ENCODE data around the gene STXBP4.

Gene STXBP4, protein sequence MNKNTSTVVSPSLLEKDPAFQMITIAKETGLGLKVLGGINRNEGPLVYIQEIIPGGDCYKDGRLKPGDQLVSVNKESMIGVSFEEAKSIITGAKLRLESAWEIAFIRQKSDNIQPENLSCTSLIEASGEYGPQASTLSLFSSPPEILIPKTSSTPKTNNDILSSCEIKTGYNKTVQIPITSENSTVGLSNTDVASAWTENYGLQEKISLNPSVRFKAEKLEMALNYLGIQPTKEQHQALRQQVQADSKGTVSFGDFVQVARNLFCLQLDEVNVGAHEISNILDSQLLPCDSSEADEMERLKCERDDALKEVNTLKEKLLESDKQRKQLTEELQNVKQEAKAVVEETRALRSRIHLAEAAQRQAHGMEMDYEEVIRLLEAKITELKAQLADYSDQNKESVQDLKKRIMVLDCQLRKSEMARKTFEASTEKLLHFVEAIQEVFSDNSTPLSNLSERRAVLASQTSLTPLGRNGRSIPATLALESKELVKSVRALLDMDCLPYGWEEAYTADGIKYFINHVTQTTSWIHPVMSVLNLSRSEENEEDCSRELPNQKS

DNA sequence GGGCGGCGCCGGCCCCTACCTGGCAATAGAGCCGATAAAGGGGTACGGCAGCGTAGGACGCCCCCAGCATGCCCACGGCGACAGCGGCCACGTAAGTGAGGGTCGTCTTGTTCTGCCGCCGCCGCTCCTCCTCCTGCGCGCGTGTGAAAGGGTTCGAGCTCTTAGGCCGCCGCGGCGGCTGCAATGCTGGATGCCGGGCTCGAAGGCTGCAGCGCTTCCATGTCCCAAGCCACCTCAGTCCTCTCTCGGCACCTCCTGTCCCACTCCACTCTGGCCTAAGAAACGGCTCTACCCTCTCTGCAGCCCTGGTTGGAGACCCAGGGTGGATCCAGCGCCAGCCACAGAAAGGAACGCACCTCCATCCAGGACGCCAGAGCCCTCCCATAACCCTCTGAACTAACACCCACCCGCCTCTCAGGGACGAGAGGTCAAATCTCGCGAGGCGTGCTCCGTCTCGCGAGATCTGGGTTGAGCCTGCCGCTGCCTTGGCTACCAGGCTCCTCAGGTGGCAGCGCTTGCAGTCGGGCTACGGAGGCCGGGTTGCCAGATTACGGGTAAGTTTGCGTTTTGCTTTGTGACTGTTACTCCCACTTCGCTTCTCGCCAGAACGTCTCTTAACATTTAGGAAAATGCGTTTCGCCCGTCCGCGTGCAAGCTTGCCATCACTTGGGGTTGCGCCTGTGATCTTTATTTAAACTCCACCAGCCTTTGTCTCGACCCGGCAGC, at the start of gene STXBP4, which contains the start of gene COX11:
STXBP4 (plus strand) TSS at position 504 of the 726 bp plus-strand sequence. CDS start 17,455 bp downstream, outside the sequence.
COX11 (minus strand) TSS at position 393 of the 726 bp plus-strand sequence; CDS start at position 385, 8 bp downstream.
- peak; percentile 94 for DNase-seq

- DNase-seq = no peak
Observed at GRCh38 chr17:54919425-54919824, 49.1 kb upstream of the STXBP4 start.

DNA sequence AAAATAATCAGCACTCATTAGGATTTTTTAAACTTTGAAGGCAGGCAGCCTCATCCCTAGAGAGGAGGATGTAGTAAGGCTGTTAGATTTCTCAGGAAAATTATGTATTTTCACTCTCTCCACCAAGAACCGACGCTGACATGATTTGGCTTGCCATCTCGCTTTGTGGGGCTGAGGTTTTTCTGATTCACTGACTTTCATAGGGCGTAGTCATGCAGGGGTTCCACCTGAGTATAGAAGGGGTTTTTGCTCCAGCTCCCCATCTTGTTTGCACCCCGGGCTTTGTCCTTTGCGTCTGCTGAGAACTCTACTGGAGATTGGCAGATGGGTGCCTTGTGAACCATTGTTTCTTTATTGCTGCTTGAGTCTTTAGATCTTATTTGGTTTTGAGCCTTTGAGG, 47.7 kb upstream of the STXBP4 start:
- DNase-seq = no peak

DNA sequence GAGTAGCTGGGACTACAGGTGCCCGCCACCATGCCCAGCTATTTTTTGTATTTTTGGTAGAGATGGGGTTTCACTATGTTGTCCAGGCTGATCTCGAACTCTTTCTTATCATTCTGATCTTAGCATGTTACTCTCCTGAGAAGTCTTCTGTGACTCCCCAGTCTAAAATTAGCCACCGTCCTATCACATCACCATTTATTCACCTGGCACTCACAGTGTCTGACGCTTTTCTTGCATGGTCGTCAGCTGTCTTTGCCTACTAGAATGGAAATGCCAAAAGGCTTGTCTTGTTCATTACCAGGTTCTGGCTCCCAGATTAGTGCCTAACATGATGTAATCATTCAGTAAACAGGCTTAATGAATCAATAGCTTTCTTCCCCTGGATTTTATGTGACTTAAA, 44.2 kb upstream of the STXBP4 start:
- DNase-seq = no peak

DNA sequence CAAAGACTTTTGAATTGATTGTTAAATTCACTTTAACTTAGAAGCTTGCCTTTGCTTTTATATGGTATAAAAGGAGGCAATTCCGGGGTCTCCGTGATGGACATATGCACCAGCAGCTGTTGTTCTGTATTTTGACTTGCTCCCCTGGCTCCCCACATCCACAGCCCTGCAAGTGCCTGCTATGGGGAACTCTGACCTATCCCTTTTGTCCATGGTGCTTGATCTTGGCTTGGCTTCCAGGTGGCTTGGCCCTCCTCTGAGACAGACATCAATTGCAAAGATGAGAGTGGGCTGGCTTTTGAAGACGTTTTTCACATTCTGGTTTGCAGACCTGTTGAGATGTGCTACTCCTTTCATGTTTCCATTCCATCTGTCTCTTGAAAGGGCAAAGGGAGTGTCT, 41.0 kb upstream of the STXBP4 start:
- no peak for DNase-seq

- no peak for DNase-seq
Observed at GRCh38 chr17:54932711-54933110, 35.9 kb upstream of the STXBP4 start.

DNA sequence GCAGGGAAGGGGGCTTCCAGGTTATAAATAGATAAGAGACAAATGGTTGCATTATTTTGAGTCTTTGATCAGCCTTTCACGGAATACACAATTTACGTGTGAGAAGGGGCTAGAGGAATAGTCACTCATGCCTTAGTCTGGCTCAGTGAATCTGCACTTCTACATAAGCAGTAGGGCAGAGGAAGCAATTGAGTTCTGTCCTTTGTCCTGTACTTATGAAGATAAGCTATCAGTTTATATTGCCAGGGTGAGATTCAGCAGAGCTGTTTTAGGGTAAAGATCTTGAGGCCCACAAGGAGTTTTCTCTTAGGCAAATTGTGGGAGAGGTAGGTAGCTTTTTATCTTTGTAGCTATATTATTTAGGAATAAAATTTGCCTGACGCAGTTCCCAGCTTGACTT, 34.6 kb upstream of the STXBP4 start:
- no peak for DNase-seq

DNA sequence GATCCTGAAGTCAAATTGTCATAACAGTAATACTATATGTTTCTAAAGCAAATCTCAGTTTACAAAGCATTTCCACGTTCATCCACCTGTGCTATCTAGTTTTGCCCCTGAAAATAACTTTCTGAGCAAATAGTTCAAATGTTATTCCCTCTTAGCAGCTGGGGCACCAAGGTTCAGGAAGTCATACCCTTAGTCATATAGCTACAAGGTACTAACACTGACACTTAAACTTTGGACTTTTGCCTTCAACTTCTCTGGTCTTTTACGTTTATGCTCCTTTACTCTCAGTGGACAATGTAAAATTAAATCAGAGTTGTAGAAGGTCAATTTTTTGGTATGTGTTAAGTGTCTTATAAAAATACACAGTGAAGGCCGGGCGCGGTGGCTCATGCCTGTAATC, 33.1 kb upstream of the STXBP4 start:
- DNase-seq = no peak

DNA sequence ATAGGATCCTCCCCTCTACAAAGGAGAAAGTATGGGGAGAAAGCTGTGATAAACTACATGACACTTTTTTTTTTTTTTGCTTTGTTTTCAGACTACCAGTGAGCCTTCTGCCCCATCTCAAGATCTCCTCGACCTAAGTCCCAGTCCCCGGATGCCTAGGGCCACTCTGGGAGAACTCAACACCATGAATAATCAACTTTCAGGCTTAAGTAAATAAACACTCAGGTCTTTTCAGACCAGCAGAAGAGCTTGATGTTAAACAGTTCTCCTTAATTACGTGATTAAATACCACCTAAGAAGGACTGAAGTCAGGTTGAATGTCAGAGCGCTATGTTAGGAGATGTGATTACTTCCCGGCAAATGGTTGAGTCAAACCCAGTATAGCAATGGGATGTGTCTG, 31.5 kb upstream of the STXBP4 start:
- no peak for DNase-seq

GRCh38 chr17:54937426-54937825, 31.1 kb upstream of the STXBP4 start:
- DNase-seq = no peak

DNA sequence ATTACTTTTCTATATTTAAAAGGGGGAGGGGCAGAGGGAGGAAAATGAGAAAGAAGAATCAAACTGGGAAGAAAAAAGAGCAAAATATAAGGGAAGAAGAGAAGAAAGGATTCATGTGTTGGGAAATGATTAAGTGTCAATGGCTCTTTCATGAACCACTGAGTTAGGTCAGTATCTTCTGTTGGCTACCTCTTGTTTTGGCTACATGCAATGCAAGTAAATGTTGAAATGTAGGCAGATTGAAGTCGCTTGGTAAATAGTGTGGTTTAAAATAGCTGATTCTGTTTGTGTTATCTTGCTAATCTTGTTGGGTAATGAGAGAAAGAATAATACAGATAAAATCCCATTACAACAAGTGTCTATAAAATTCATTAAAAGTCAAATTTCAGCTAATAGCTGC, 27.3 kb upstream of the STXBP4 start:
- DNase-seq = no peak

DNA sequence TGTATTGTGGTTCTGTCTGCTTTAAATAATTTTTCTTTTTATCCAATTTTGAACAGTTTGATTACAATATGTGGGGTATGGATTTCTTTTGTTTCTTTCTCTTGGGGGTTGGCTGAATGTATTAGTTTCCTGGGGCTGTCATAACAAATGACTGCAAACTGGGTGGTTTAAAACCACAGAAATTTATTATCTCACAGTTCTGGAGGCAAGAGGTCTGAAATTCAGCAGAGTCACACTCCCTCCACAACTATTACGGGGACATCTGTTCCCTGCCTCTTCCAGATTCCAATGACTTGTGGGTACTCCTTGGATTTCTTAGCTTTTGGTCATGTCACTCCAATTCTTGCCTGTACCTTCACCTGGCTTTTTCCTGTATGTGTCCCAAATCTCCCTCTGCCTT, 23.8 kb upstream of the STXBP4 start:
- no peak for DNase-seq

GRCh38 chr17:54945231-54945630, 23.3 kb upstream of the STXBP4 start:
- no peak for DNase-seq

- no peak for DNase-seq
Observed at GRCh38 chr17:54945671-54946070, 22.9 kb upstream of the STXBP4 start.

- no peak for DNase-seq
Observed at GRCh38 chr17:54947396-54947795, 21.2 kb upstream of the STXBP4 start.

DNA sequence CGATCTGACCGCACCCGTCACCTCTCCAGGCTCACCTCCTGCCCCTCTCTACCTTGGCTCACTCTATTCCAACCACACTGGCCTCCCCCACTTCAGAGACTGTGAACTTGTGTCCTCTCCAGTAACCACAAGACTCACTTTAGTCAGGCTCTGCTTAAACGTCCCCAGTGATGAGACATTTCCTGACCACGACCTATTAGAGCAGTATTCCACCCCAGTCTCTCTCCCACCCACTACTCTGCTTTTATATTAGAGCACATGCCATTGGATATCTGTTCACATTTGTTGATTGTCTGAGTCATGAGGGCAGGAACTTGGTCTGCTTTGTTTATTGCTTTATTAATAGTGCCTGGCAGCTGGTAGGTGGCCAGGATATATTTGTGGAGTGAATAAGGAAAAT, 20.2 kb upstream of the STXBP4 start:
- no peak for DNase-seq

DNA sequence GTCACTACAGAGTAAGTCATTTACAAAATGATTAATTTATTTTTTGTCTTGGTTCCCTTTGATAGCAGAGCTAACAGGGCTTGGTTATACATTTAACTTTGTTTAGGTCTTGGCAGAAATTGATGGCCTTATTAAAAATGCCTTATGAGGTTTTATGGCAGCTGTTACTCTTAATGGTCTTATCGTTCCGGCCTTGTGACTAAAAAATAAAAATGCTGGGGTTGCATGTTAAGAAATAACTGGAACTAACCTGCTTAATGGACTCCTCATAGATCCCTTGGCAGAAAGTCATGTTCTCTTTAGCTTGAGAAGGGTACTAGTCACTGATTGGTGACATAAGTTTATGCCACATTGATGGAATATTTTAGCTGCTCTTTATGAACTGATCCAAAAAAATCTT, 18.4 kb upstream of the STXBP4 start:
- no peak for DNase-seq

GRCh38 chr17:54951286-54951685, 17.3 kb upstream of the STXBP4 start:
- DNase-seq = no peak

GRCh38 chr17:54956791-54957190, 11.8 kb upstream of the STXBP4 start:
- DNase-seq = no peak

- DNase-seq = peak; percentile 42
Observed at GRCh38 chr17:54967621-54968261, 824 bp upstream of the STXBP4 start.

DNA sequence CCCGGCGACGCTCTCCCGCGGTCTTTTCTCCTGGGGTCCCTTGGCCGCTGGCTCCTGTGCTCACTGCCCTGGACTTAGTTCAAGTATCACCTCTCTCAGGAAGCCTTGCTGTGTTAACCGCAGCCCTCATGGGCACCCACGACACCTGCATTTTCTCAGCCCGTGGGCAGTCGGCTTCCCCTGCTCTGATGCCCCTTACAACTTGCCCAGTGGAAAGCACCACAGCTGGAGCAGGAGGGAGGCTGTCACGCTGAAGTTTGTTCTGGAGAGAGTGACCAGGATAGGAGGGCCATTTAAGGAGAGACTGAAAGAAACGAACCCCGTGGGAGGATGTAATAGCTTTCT, 395 bp downstream of the STXBP4 start:
- peak; percentile 48 for DNase-seq

- DNase-seq = no peak
Observed at GRCh38 chr17:54969658-54970572, 1.4 kb downstream of the STXBP4 start.
